ENCODE data around the gene MPP3.

The MPP3 gene

GRCh38 chr17:43829738-43830137 lies 3.2 kb downstream of the MPP3 start:
- Histone ChIP-seq H3K4me3 (IDR thresholded peaks at IDR 0.05; ENCODE audit: insufficient read depth, low read depth, low read length) (no peak overlapping the region), H2AFZ (ENCODE audit: low read depth) (no peak overlapping the region), H3K36me3 (ENCODE audit: insufficient read depth) (no peaks in the 10 kb centered on the region), H3K9ac (no peak overlapping the region), H3K4me1 (ENCODE audit: low read depth, poor library complexity, severe bottlenecking) (peaks cover 11% of the 10 kb centered on the region), H4K20me1 (ENCODE audit: insufficient read depth) (no peaks in the 10 kb centered on the region), H3K4me2 (no peak overlapping the region), H3K27ac (no peak overlapping the region), H3K79me2 (ENCODE audit: insufficient read depth, low read depth) (no peaks in the 10 kb centered on the region), H3K27me3 (ENCODE audit: insufficient read depth, low read depth) (peaks cover 3% of the 10 kb centered on the region; the same call in 1 of the 2 replicates)
- TF ChIP-seq, protein P1, sequence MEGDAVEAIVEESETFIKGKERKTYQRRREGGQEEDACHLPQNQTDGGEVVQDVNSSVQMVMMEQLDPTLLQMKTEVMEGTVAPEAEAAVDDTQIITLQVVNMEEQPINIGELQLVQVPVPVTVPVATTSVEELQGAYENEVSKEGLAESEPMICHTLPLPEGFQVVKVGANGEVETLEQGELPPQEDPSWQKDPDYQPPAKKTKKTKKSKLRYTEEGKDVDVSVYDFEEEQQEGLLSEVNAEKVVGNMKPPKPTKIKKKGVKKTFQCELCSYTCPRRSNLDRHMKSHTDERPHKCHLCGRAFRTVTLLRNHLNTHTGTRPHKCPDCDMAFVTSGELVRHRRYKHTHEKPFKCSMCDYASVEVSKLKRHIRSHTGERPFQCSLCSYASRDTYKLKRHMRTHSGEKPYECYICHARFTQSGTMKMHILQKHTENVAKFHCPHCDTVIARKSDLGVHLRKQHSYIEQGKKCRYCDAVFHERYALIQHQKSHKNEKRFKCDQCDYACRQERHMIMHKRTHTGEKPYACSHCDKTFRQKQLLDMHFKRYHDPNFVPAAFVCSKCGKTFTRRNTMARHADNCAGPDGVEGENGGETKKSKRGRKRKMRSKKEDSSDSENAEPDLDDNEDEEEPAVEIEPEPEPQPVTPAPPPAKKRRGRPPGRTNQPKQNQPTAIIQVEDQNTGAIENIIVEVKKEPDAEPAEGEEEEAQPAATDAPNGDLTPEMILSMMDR (conservative IDR thresholded peaks at IDR 0.05; ENCODE audit: low read depth, low read length), result no peak

DNA sequence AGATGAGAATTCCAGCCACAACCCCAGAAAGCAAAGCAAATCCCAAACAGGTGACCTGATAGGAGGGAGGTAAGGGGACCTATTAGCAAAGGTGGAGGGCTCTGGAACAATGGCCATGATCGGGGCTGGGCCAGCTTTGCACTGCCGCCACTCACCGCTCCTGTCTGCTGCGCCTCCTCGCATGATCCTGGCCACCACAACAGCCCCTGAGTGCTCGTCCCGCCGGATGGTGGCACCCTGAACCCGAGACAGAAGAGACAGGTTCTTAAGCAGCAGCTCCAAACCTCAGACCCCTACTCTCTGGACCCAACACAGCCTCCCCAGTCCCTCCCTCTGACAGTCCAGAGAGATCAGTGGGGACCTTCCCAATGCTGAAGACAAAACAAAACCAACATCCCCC lies 5.3 kb downstream of the MPP3 start:
- no peak overlapping the region for H3K27ac ChIP-seq
- peaks cover 11% of the 10 kb centered on the region for H3K4me1 ChIP-seq (ENCODE audit: low read depth, poor library complexity, severe bottlenecking)
- no peaks in the 10 kb centered on the region for H4K20me1 ChIP-seq (ENCODE audit: insufficient read depth)
- H3K27me3 ChIP-seq (ENCODE audit: insufficient read depth, low read depth), result no peaks in the 10 kb centered on the region
- H3K9ac ChIP-seq, result no peak overlapping the region
- no peak overlapping the region for H2AFZ ChIP-seq (ENCODE audit: low read depth)
- H3K79me2 ChIP-seq (ENCODE audit: insufficient read depth, low read depth), result no peaks in the 10 kb centered on the region
- no peak overlapping the region for H3K4me2 ChIP-seq
- H3K4me3 ChIP-seq (IDR thresholded peaks at IDR 0.05; ENCODE audit: insufficient read depth, low read depth, low read length), result no peak overlapping the region
- no peaks in the 10 kb centered on the region for H3K36me3 ChIP-seq (ENCODE audit: insufficient read depth)
- TF ChIP-seq, protein P1 (conservative IDR thresholded peaks at IDR 0.05; ENCODE audit: low read depth, low read length), result no peak

DNA sequence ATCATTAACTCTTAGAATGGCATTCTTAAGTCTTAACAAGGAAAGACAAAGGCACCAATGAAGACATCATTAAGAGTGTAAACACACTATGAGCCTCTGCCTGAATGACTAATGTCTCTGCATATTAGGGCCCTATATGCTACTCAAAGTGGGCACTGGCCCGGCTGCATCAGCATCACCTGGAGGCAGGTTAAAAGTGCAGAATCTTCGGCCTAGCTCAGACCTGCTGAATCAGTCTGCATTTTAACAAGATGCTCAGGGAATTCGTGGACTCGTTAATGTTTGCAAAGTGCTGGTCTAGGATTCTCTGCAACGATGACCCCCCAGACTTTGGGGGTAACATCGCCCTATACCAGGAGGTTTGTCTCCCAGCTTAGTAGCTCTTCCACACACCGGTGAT lies 6.7 kb downstream of the MPP3 start:
- H3K4me2 ChIP-seq, result no peak overlapping the region
- no peaks in the 10 kb centered on the region for H3K27me3 ChIP-seq (ENCODE audit: insufficient read depth, low read depth)
- TF ChIP-seq, protein P1 (conservative IDR thresholded peaks at IDR 0.05; ENCODE audit: low read depth, low read length), result no peak
- H3K79me2 ChIP-seq (ENCODE audit: insufficient read depth, low read depth), result no peaks in the 10 kb centered on the region
- no peak overlapping the region for H3K27ac ChIP-seq
- peaks cover 8% of the 10 kb centered on the region for H3K4me1 ChIP-seq (ENCODE audit: low read depth, poor library complexity, severe bottlenecking)
- no peak overlapping the region for H3K9ac ChIP-seq
- no peaks in the 10 kb centered on the region for H3K36me3 ChIP-seq (ENCODE audit: insufficient read depth)
- H4K20me1 ChIP-seq (ENCODE audit: insufficient read depth), result no peaks in the 10 kb centered on the region
- H3K4me3 ChIP-seq (IDR thresholded peaks at IDR 0.05; ENCODE audit: insufficient read depth, low read depth, low read length), result no peak overlapping the region
- H2AFZ ChIP-seq (ENCODE audit: low read depth), result no peak overlapping the region

- Histone ChIP-seq H3K27me3 (ENCODE audit: insufficient read depth, low read depth) (no peaks in the 10 kb centered on the region), H3K4me2 (no peak overlapping the region), H3K27ac (no peak overlapping the region), H2AFZ (ENCODE audit: low read depth) (no peak overlapping the region), H3K9ac (no peak overlapping the region), H3K79me2 (ENCODE audit: insufficient read depth, low read depth) (no peaks in the 10 kb centered on the region), H3K36me3 (ENCODE audit: insufficient read depth) (no peaks in the 10 kb centered on the region), H3K4me3 (IDR thresholded peaks at IDR 0.05; ENCODE audit: insufficient read depth, low read depth, low read length) (no peak overlapping the region), H4K20me1 (ENCODE audit: insufficient read depth) (no peaks in the 10 kb centered on the region), H3K4me1 (ENCODE audit: low read depth, poor library complexity, severe bottlenecking) (peaks cover 2% of the 10 kb centered on the region)
- TF ChIP-seq, protein P1 (conservative IDR thresholded peaks at IDR 0.05; ENCODE audit: low read depth, low read length), result no peak
Observed at GRCh38 chr17:43825567-43825966, 7.4 kb downstream of the MPP3 start.
